PC-3 (cell line): ENCODE measurements around the gene NT5DC3. TPM values are rescaled to one million over a fixed set of nuclear protein-coding genes. Genes with fewer than 3 reads are reported as not detected.

Source experiments
- ATAC-seq: fragments of 200-7000 bp; cut with Tn5 transposase; 2 replicates; pipeline ENCODE4 v1.9.1; 2020; ENCODE audit warnings: mild to moderate bottlenecking, moderate library complexity
- BruUV-seq: library from RNA; stranded (reverse); fragments of 400-500 nt; replicated peaks from 2 replicates; lab custom pipeline; 2021; lab: Mats Ljungman, UMichigan
- CTCF ChIA-PET: fragments of 300-600 bp; sonication (Branson Sonifier 250); formaldehyde crosslinking; loops from one replicate; lab custom pipeline; 2022; ENCODE audit warnings: antibody characterized with exemption; lab: Charles Lee
- POLR2A ChIA-PET: fragments of 300-600 bp; sonication (Branson Sonifier 250); formaldehyde crosslinking; loops from one replicate; lab custom pipeline; 2022; ENCODE audit warnings: antibody characterized with exemption; ENCODE audit not compliant: unreplicated experiment; lab: Charles Lee
- DNase-seq: peaks from one replicate; pipeline ENCODE4 v3.0.0-alpha.2; 2015
- H2AFZ ChIP-seq: fragments of 300-600 bp; sonication (generic); 2 replicates; pipeline ENCODE4 v1.6.0; 2016; ENCODE audit warnings: antibody characterized with exemption, low read length
- H3F3A ChIP-seq: fragments of 300-600 bp; sonication (generic); one replicate; pipeline ENCODE4 v1.6.0; 2017; ENCODE audit warnings: antibody characterized with exemption, low read length, control low read depth, mild to moderate bottlenecking; ENCODE audit not compliant: unreplicated experiment
- H3K27ac ChIP-seq: fragments of 300-600 bp; sonication (generic); 2 replicates; pipeline ENCODE4 v1.5.1; 2016; ENCODE audit warnings: mild to moderate bottlenecking, low read length
- H3K27me3 ChIP-seq: fragments of 300-600 bp; sonication (generic); 2 replicates; pipeline ENCODE4 v1.6.1; 2016; ENCODE audit warnings: low read length, mixed read lengths
- H3K36me3 ChIP-seq: fragments of 300-600 bp; sonication (generic); 2 replicates; pipeline ENCODE4 v1.6.1; 2016; ENCODE audit warnings: low read depth, mixed run types, low read length, mixed read lengths
- H3K4me1 ChIP-seq: fragments of 300-600 bp; sonication (generic); 2 replicates; pipeline ENCODE4 v1.5.1; 2016; ENCODE audit warnings: low read length; ENCODE audit not compliant: insufficient read depth
- H3K4me2 ChIP-seq: fragments of 300-600 bp; sonication (generic); 2 replicates; pipeline ENCODE4 v1.6.0; 2016; ENCODE audit warnings: low read length
- H3K4me3 ChIP-seq: fragments of 300-600 bp; sonication (generic); 2 replicates; pipeline ENCODE4 v1.5.1; 2016; ENCODE audit warnings: mild to moderate bottlenecking, low read length, mixed read lengths
- H3K79me2 ChIP-seq: fragments of 300-600 bp; sonication (generic); 2 replicates; pipeline ENCODE4 v1.6.1; 2017; ENCODE audit warnings: low read length, mixed read lengths
- H3K9ac ChIP-seq: fragments of 300-600 bp; sonication (generic); 2 replicates; pipeline ENCODE4 v1.6.0; 2016; ENCODE audit warnings: mild to moderate bottlenecking, low read length
- H3K9me2 ChIP-seq: fragments of 300-600 bp; sonication (generic); replicated peaks from 2 replicates; pipeline ENCODE4 v1.6.1; 2016; ENCODE audit warnings: mixed run types, low read length, mixed read lengths
- H3K9me3 ChIP-seq: fragments of 300-600 bp; sonication (generic); 2 replicates; pipeline ENCODE4 v1.6.1; 2016; ENCODE audit warnings: low read length, mixed read lengths
- H4K20me1 ChIP-seq: fragments of 300-600 bp; sonication (generic); 2 replicates; pipeline ENCODE4 v1.6.1; 2016; ENCODE audit warnings: low read length, mixed read lengths
- CTCF ChIP-seq: fragments of 300-600 bp; sonication (generic); conservative IDR thresholded peaks from 2 replicates; pipeline ENCODE4 v1.5.1; 2017; ENCODE audit warnings: antibody characterized with exemption, low read depth, mild to moderate bottlenecking, low read length
- EZH2 ChIP-seq: fragments of 300-600 bp; sonication (generic); IDR thresholded peaks from one replicate; pipeline ENCODE4 v1.6.1; 2017; ENCODE audit warnings: antibody characterized with exemption, mild to moderate bottlenecking, low read length; ENCODE audit not compliant: unreplicated experiment
- EZH2phosphoT487 ChIP-seq: fragments of 300-600 bp; sonication (generic); IDR thresholded peaks from 2 replicates; pipeline ENCODE4 v1.6.1; 2018; ENCODE audit warnings: mild to moderate bottlenecking, antibody characterized with exemption, low read length, borderline replicate concordance
- intact Hi-C: fragments of 100-400 bp; cut with micrococcal nuclease; formaldehyde crosslinking; loops from 2 replicates; pipeline ENCODE4 v1.9.0; 2023
- total RNA-seq: library from RNA; depleted of rRNA; stranded (reverse); fragments of >200 nt; gene quantifications from 2 replicates; pipeline ENCODE4 v1.2.3, GENCODE V29; 2014

Gene NT5DC3
- total RNA-seq, 1 experiment from 2014 or later = 15.7 TPM

- Histone ChIP-seq H3K4me1 (no peaks in the 10 kb centered on the region), H3F3A (no peaks in the 10 kb centered on the region), H3K79me2 (no peaks in the 10 kb centered on the region), H3K9me2 (no peaks in the 10 kb centered on the region), H2AFZ (no peak overlapping the region), H4K20me1 (no peaks in the 10 kb centered on the region), H3K36me3 (0 out of 2 replicates have a peak, but pooled peaks cover 2% of the 10 kb centered on the region), H3K4me3 (no peak overlapping the region), H3K9ac (no peak overlapping the region), H3K4me2 (no peak overlapping the region), H3K27ac (no peak overlapping the region), H3K9me3 (no peaks in the 10 kb centered on the region), H3K27me3 (no peaks in the 10 kb centered on the region)
- intact Hi-C loops = no loop called here
- no peak for TF ChIP-seq CTCF
- no peak for TF ChIP-seq EZH2
- no peak for TF ChIP-seq EZH2phosphoT487
- POLR2A ChIA-PET = no interaction called here
- CTCF ChIA-PET = no interaction called here
- DNase-seq = no peak
- no peak for ATAC-seq
- BruUV-seq = no TSS peak
Observed at GRCh38 chr12:103765322-103765721, 75.7 kb downstream of the NT5DC3 start.

GRCh38 chr12:103762473-103762872 lies 78.6 kb downstream of the NT5DC3 start:
- H3K4me3 ChIP-seq = no peak overlapping the region
- no peak overlapping the region for H2AFZ ChIP-seq
- no peaks in the 10 kb centered on the region for H3K9me2 ChIP-seq
- no peaks in the 10 kb centered on the region for H3K79me2 ChIP-seq
- no peak overlapping the region for H3K9ac ChIP-seq
- ATAC-seq (no peak), DNase-seq (no peak)
- no peak overlapping the region for H3K4me2 ChIP-seq
- TF ChIP-seq EZH2 = no peak
- no peak for TF ChIP-seq EZH2phosphoT487
- no peak for TF ChIP-seq CTCF
- H3K36me3 ChIP-seq = 0 out of 2 replicates have a peak, but pooled peaks cover 2% of the 10 kb centered on the region
- no peaks in the 10 kb centered on the region for H3K4me1 ChIP-seq
- intact Hi-C loops = no loop called here
- no TSS peak for BruUV-seq
- ChIA-PET CTCF (no interaction called here), POLR2A (no interaction called here)
- H3K27ac ChIP-seq = no peak overlapping the region
- H3F3A ChIP-seq = no peaks in the 10 kb centered on the region
- no peaks in the 10 kb centered on the region for H3K27me3 ChIP-seq
- no peaks in the 10 kb centered on the region for H4K20me1 ChIP-seq
- H3K9me3 ChIP-seq = no peaks in the 10 kb centered on the region

DNA sequence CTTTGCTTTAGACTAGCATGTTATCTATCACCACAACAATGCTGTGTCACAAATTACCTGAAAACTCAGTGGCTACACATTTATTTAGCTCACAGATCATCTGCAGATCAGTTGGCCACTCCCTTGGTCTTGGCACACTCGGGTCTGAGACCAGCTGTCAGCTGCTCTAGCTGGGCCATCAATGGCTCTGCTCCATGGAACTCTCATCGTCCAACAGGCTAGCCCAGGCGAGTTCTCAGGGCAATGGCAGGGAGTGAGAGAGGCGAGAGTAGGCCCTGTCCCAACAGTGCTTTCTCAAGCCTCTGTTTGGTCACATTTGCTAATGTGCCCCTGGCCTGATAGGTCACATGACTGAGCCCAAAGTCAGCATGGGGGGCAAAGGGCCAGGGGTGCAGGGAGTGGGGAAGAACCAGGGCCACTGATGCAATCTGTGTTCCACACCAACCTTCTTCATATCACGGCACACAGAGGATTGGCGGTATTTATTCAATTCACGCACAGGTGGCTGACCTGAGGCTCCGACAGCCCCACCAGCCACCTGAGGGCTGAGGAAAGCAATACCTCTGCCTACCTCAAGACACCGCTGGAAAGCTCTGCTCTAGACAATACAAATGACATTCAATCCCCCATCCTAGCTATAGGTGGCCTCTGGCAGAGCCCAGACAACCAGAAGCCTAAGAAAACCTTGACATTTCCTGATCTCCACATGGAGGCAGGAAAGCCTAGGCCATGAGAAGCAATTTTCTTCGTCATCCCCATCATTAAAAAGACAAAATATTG lies 82.5 kb downstream of the NT5DC3 start:
- DNase-seq (no peak), ATAC-seq (no peak)
- Histone ChIP-seq H3K4me2 (no peak overlapping the region), H3K27ac (no peak overlapping the region), H4K20me1 (no peaks in the 10 kb centered on the region), H3K27me3 (no peaks in the 10 kb centered on the region), H3F3A (no peaks in the 10 kb centered on the region), H3K9me3 (no peaks in the 10 kb centered on the region), H3K36me3 (no peaks in the 10 kb centered on the region), H3K4me3 (no peak overlapping the region), H3K4me1 (no peaks in the 10 kb centered on the region), H3K9ac (no peak overlapping the region), H3K79me2 (no peaks in the 10 kb centered on the region), H3K9me2 (no peaks in the 10 kb centered on the region), H2AFZ (no peak overlapping the region)
- ChIA-PET POLR2A (no interaction called here), CTCF (no interaction called here)
- TF ChIP-seq EZH2 (no peak), CTCF (no peak), EZH2phosphoT487 (no peak)
- no TSS peak for BruUV-seq
- intact Hi-C loops = no loop called here
